ENCODE results near the gene ATG3. TPM values are rescaled to one million over a fixed set of nuclear protein-coding genes. Genes with fewer than 3 reads are reported as not detected.

The ATG3 gene
- polyA plus RNA-seq, 1 donor (not counting 4 experiments of a cell fraction or from before 2014, with no cell fraction given) = 61.3 TPM

DNA sequence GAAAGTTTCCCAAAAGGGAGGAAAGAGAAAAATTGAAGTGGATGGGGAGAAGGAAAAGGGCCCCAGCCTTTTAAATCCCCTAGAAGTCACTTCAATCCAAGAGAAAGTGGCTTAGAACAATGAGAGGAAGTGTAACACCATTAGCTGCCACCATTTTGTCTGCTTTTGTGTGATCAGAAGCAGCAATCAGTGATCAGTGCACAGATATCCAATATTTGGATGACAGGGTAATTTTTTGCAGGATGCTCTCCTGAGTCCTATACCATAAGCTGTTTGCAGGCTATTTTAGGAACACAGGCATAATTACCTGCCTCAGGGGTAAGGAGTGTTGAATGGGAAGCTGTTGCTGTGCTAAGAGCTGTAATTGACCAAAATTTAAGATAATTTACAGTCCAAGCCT is 31.5 kb upstream of the ATG3 start:
- H2AFZ ChIP-seq (ENCODE audit: control insufficient read depth, low read length) = no peak overlapping the region
- H3K36me3 ChIP-seq (ENCODE audit: control insufficient read depth in 2 of 2, extremely low read depth in 1 of 2, insufficient read depth in 2 of 2, low read length in 2 of 2) = no peaks in the 10 kb centered on the region
- H3K9me3 ChIP-seq (ENCODE audit: control insufficient read depth, low read depth, low read length) = no peaks in the 10 kb centered on the region
- dilution Hi-C loops (cut with MboI; ENCODE audit: extremely low pct_ligation_motif_present, low sequenced_read_pairs) = no loop called here
- no peak overlapping the region for H3K27ac ChIP-seq (ENCODE audit: control insufficient read depth, insufficient read depth, low read length)
- no peaks in the 10 kb centered on the region for H3K79me2 ChIP-seq (ENCODE audit: control insufficient read depth, insufficient read depth, low read length)
- no peaks in the 10 kb centered on the region for H3K4me1 ChIP-seq (ENCODE audit: control insufficient read depth, extremely low read depth, insufficient read depth, low read length)
- DNase-seq (ENCODE audit: low read depth, low spot score) (no peak), FAIRE-seq (no peak)
- no peak overlapping the region for H3K4me2 ChIP-seq (ENCODE audit: control insufficient read depth, extremely low read depth, insufficient read depth, low read depth, low read length)
- H3K9ac ChIP-seq (ENCODE audit: control insufficient read depth, extremely low read depth, insufficient read depth, low read length) = no peak overlapping the region
- H4K20me1 ChIP-seq (ENCODE audit: control insufficient read depth, extremely low read depth, insufficient read depth, low read length) = no peaks in the 10 kb centered on the region
- no peaks in the 10 kb centered on the region for H3K27me3 ChIP-seq (ENCODE audit: control insufficient read depth, extremely low read depth, insufficient read depth, low read length)
- TF ChIP-seq CTCF (optimal IDR thresholded peaks at IDR 0.05 in 1 of 3, IDR thresholded peaks at IDR 0.05 in 1 of 3, conservative IDR thresholded peaks at IDR 0.05 in 1 of 3; ENCODE audit: extremely low read depth in 1 of 3, insufficient read depth in 2 of 3, low read length in 3 of 3) (no peak), EZH2 (IDR thresholded peaks at IDR 0.05; ENCODE audit: low read length) (no peak)
- H3K9me1 ChIP-seq (ENCODE audit: control insufficient read depth, extremely low read depth, insufficient read depth, low read length) = no peaks in the 10 kb centered on the region
- H3K4me3 ChIP-seq (ENCODE audit: control insufficient read depth in 2 of 3, extremely low read depth in 1 of 3, insufficient read depth in 2 of 3, low read depth in 1 of 3, low read length in 3 of 3) = no peak overlapping the region

DNA sequence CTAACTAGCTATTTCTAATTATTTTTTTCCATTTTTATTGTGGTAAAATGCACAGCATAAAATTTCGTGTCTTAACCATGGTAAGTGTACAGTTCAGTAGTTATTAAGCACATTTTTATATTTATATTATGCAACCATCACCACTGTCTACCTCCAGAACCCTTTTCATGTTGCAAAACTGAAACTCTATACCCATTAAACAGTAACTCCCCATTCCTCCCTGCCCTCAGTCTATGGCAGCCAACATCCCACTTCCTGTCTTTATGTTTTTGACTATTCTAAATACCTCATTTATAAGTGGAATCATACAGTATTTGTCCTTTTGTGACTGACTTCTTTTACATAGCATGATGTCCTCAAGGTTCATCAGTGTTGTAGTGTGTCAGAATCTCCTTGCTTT is 25.6 kb upstream of the ATG3 start:
- Histone ChIP-seq H3K4me1 (ENCODE audit: control insufficient read depth, extremely low read depth, insufficient read depth, low read length) (no peaks in the 10 kb centered on the region), H3K4me2 (ENCODE audit: control insufficient read depth, extremely low read depth, insufficient read depth, low read depth, low read length) (no peak overlapping the region), H3K27ac (ENCODE audit: control insufficient read depth, insufficient read depth, low read length) (no peak overlapping the region), H3K36me3 (ENCODE audit: control insufficient read depth in 2 of 2, extremely low read depth in 1 of 2, insufficient read depth in 2 of 2, low read length in 2 of 2) (peaks cover 0 to 3% of the 10 kb centered on the region in 2 experiments), H3K4me3 (ENCODE audit: control insufficient read depth in 2 of 3, extremely low read depth in 1 of 3, insufficient read depth in 2 of 3, low read depth in 1 of 3, low read length in 3 of 3) (no peak overlapping the region), H2AFZ (ENCODE audit: control insufficient read depth, low read length) (no peak overlapping the region), H4K20me1 (ENCODE audit: control insufficient read depth, extremely low read depth, insufficient read depth, low read length) (no peaks in the 10 kb centered on the region), H3K9me3 (ENCODE audit: control insufficient read depth, low read depth, low read length) (no peaks in the 10 kb centered on the region), H3K27me3 (ENCODE audit: control insufficient read depth, extremely low read depth, insufficient read depth, low read length) (no peaks in the 10 kb centered on the region), H3K79me2 (ENCODE audit: control insufficient read depth, insufficient read depth, low read length) (no peaks in the 10 kb centered on the region), H3K9ac (ENCODE audit: control insufficient read depth, extremely low read depth, insufficient read depth, low read length) (no peak overlapping the region), H3K9me1 (ENCODE audit: control insufficient read depth, extremely low read depth, insufficient read depth, low read length) (no peaks in the 10 kb centered on the region)
- DNase-seq (ENCODE audit: low read depth, low spot score) (no peak), FAIRE-seq (no peak)
- dilution Hi-C loops (cut with MboI; ENCODE audit: extremely low pct_ligation_motif_present, low sequenced_read_pairs) = no loop called here
- no peak for TF ChIP-seq EZH2 (IDR thresholded peaks at IDR 0.05; ENCODE audit: low read length)
- no peak for TF ChIP-seq CTCF (optimal IDR thresholded peaks at IDR 0.05 in 1 of 3, IDR thresholded peaks at IDR 0.05 in 1 of 3, conservative IDR thresholded peaks at IDR 0.05 in 1 of 3; ENCODE audit: extremely low read depth in 1 of 3, insufficient read depth in 2 of 3, low read length in 3 of 3)
